AG10803 (cell line): ENCODE results near the gene VN1R5.

Experiments
- DNase-seq: peaks from one replicate; pipeline ENCODE4 v3.0.0; 2010; ENCODE audit warnings: low read depth
- H3K4me3 ChIP-seq: 2 replicates; pipeline ENCODE4 v1.5.1; 2011; ENCODE audit warnings: mild to moderate bottlenecking, low read length, control low read depth
- TF ChIP-seq, protein P1 (sequence below): conservative IDR thresholded peaks from 2 replicates; pipeline ENCODE4 v1.5.1; 2011; ENCODE audit warnings: mild to moderate bottlenecking, low read length, control low read depth, inconsistent platforms

The VN1R5 gene

DNA sequence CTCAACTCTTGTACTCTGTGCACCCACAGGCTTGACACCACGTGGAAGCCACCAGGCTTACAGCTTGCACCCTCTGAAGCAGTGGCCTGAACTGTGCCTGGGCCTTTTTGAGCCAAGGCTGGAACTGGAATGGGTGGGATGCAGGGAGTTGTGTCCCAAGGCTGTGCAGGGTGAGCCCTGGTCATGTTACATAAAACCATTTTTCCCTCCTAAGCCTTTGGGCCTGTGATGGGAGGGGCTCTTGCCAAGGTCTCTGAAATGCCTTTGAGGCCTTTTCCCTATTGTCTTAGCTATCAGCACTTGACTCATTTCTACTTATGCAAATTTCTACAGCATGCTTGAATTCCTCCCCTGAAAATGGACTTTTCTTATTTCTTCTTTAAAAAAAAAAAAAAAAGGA is 14.1 kb downstream of the VN1R5 start:
- no peak for DNase-seq
- H3K4me3 ChIP-seq = no peak overlapping the region
- TF ChIP-seq, protein P1, sequence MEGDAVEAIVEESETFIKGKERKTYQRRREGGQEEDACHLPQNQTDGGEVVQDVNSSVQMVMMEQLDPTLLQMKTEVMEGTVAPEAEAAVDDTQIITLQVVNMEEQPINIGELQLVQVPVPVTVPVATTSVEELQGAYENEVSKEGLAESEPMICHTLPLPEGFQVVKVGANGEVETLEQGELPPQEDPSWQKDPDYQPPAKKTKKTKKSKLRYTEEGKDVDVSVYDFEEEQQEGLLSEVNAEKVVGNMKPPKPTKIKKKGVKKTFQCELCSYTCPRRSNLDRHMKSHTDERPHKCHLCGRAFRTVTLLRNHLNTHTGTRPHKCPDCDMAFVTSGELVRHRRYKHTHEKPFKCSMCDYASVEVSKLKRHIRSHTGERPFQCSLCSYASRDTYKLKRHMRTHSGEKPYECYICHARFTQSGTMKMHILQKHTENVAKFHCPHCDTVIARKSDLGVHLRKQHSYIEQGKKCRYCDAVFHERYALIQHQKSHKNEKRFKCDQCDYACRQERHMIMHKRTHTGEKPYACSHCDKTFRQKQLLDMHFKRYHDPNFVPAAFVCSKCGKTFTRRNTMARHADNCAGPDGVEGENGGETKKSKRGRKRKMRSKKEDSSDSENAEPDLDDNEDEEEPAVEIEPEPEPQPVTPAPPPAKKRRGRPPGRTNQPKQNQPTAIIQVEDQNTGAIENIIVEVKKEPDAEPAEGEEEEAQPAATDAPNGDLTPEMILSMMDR = no peak

DNA sequence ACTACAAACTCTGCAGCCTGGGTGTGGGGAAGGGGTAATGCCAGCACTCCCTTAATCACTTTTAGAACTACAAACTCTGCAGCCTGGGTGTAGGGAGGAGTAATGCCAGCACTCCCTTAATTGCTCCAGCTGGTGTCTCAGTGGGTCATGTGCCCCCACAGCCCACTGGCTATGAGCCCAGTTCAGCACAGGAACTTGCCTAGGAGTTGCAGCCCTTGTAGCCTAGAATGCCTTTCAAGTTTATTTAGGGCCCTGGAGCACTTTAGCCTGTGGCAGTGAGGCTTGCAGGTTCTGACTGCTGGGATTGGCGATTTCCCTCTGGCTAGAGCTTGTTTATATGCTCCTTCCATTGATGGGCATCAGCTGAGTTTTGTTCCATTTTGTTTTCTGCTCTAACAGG is 17.1 kb downstream of the VN1R5 start:
- H3K4me3 ChIP-seq = no peak overlapping the region
- no peak for DNase-seq
- TF ChIP-seq, protein P1 = no peak

DNA sequence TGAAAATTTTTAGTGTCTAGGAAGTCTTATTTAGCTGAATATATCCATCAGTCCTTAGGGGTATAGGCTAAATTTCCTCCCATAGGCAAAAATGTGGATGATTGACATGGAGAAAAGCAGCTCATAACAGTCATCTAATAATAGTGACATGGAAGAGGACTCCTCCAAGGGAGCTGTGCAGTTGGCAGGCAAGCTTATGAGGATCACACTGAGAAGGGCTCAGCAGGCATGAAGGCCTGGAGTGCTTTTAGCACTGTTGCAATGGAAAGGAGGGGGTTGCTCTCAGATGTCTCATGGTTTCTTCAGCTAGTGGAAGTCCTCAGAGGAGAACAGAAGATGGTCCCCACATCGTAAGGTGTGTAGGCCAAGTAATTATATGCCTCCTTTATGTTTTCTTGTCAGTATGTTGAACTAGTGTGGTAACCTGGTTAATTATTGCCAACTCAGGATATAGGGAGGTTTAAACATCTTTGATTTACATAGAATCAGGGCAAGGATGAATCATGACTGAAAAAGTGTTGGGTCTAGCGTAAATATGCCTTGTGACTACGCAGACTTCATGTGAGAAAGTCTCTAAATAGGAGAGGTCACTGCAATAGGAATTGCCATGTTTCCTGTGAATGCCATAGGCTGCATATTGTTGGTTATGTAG is 18.9 kb downstream of the VN1R5 start:
- DNase-seq = no peak
- H3K4me3 ChIP-seq = no peak overlapping the region
- TF ChIP-seq, protein P1 = no peak

DNA sequence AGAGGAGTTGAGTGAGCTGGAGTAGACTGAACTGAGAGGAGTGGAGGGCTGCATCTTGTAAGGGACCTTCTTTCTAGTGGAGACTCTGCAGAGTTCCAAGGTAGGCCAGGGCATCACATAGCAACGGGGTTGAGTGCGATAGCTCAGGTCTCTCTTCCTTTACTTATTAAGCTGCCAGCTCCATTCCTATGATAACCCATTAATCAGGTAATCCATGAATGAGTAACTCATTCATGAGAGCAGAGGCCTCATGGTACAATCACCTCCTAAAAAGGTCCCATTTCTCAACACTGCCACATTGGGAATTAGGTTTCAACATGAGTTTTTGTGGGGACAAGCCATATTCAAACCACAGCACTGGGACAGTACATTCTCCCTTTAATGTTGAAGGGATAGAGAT is 21.3 kb downstream of the VN1R5 start:
- TF ChIP-seq, protein P1 = no peak
- no peak for DNase-seq
- H3K4me3 ChIP-seq = no peak overlapping the region

DNA sequence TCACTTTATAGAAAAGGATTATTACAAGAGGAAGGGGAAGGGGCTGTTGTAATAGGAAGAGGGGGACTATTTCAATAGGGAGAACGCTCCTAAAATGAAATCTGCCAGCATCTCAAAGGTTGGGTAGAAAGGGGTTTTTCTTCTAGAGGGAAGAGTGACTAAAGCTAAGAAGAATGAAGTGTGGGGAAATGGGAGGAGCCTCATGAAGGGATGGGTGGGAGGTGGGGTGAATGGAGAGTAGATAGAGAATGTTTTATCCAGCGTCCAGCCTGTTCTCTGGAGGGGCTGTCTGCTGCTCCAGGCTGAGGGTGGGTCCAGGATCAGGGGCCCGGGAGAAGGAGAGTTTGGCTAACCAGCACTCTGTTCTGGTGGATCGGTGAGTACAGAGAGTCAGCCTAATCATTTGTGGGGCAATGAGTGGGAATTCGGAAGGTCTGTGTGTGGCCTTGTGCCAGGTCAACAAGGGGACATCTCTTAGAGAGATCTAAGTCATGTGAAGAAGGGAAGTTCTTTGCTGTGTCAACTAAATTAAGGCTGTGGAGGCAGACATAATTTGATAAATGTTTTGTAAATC is 25.2 kb downstream of the VN1R5 start:
- TF ChIP-seq, protein P1 = no peak
- H3K4me3 ChIP-seq = no peak overlapping the region
- DNase-seq = no peak

DNA sequence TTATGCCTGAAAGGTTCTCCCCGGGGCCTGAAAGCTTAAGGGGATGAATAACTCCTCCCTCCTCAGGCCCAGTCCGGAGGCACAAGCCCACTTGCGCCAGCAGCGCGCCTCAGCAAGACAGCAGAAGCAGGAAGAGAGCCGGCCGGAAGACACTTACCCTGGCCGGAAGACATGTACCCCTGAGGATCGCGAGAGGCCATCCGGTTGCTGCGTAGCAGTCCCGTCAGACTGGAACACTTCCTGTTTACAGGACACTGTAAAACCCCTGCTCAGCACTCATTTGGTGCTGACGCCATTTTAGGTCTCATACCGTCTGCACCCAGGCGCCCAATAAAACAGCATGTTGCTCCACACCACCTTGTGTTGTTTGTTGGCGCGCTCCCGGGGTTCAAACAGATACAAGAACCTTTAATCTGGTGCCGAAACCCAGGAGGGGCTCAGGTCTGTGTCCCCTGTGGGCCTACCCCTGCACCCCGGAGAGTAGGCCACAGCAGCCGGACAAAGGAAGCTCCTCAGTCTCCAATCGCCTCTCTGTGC is 30.3 kb downstream of the VN1R5 start:
- H3K4me3 ChIP-seq = no peak overlapping the region
- TF ChIP-seq, protein P1 = no peak
- no peak for DNase-seq

DNA sequence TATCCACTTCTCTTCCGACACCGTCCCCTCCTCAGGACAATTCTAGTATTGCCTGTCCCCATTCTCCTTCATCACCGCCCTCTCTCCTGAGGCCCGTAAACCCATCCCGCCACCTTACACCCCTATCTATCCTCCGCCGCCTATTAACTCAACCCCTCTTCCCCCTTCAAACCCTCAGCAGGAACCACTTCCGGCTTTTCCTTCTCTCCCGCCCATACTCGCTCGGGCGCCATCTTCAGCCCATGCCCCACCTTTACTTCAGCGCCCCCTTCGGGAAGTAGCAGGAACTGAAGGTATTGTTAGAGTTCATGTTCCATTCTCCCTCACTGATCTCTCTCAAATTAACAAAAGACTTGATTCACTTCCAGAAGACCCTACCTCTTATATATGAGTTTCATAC is 31.6 kb downstream of the VN1R5 start:
- TF ChIP-seq, protein P1 = no peak
- H3K4me3 ChIP-seq = no peak overlapping the region
- DNase-seq = no peak
